Measurements from ENCODE around the gene MRPL55. TPM values are rescaled to one million over a fixed set of nuclear protein-coding genes. Genes with fewer than 3 reads are reported as not detected.

The MRPL55 gene
- total RNA-seq, 1 experiment from 2014 or later = 57.1 TPM

- no peak for DNase-seq (ENCODE audit: low read depth, low spot score)
- Histone ChIP-seq H2AFZ (ENCODE audit: low read depth, low read length, poor library complexity, severe bottlenecking) (no peak overlapping the region), H3K9me3 (ENCODE audit: control insufficient read depth in 1 of 2, insufficient read depth in 1 of 2, low read depth in 1 of 2, low read length in 2 of 2) (no peaks in the 10 kb centered on the region), H3K9ac (ENCODE audit: low read length) (no peak overlapping the region), H3K27ac (ENCODE audit: low read depth, low read length) (no peak overlapping the region), H3K4me1 (ENCODE audit: control insufficient read depth in 1 of 2, insufficient read depth in 2 of 2, low read length in 2 of 2) (peaks cover 0 to 12% of the 10 kb centered on the region in 2 experiments; a peak in 3 of 4 replicates), H3K4me2 (ENCODE audit: low read length) (no peak overlapping the region), H3K36me3 (ENCODE audit: control insufficient read depth in 1 of 2, insufficient read depth in 2 of 2, low read length in 2 of 2) (0 out of 4 replicates have a peak, but pooled peaks cover 0 to 6% of the 10 kb centered on the region in 2 experiments), H3K79me2 (ENCODE audit: insufficient read depth, low read length) (peaks cover 53% of the 10 kb centered on the region), H3K27me3 (ENCODE audit: insufficient read depth, low read length) (no peaks in the 10 kb centered on the region), H3K4me3 (replicated peaks in 1 of 2; ENCODE audit: low read depth in 1 of 2, low read length in 2 of 2) (no peak overlapping the region), H4K20me1 (ENCODE audit: insufficient read depth) (no peaks in the 10 kb centered on the region), H3K9me2 (ENCODE audit: insufficient read depth) (no peaks in the 10 kb centered on the region)
- ChIA-PET RAD21 (ENCODE audit: low non-redundant PET in 1 of 2, low total read pairs in 2 of 2, uncharacterized antibody in 2 of 2, unreplicated experiment in 2 of 2) (no interaction called here), CTCF (no interaction called here), POLR2A (no interaction called here)
- no peak for ATAC-seq
- intact Hi-C loops (cut with micrococcal nuclease) = no loop called here
- TF ChIP-seq CTCF (IDR thresholded peaks at IDR 0.05 in 2 of 3, conservative IDR thresholded peaks at IDR 0.05 in 1 of 3; ENCODE audit: borderline replicate concordance in 1 of 3, insufficient read depth in 1 of 3, low read depth in 2 of 3, low read length in 2 of 3) (no peak), CBX3 (IDR thresholded peaks at IDR 0.05; ENCODE audit: low read depth) (no peak), POLR2AphosphoS5 (IDR thresholded peaks at IDR 0.05; ENCODE audit: low read depth, low read length) (no peak), YY1 (IDR thresholded peaks at IDR 0.05; ENCODE audit: extremely low read depth, insufficient replicate concordance, low read depth, low read length) (no peak), ATF3 (IDR thresholded peaks at IDR 0.05) (no peak), SRF (IDR thresholded peaks at IDR 0.05; ENCODE audit: low read depth) (no peak), JUND (IDR thresholded peaks at IDR 0.05) (no peak), SP1 (IDR thresholded peaks at IDR 0.05; ENCODE audit: low read depth) (no peak), ZNF274 (IDR thresholded peaks at IDR 0.05; ENCODE audit: low read depth, low read length) (no peak), FOSL1 (IDR thresholded peaks at IDR 0.05; ENCODE audit: low read depth) (no peak), RAD21 (IDR thresholded peaks at IDR 0.05; ENCODE audit: low read depth) (no peak), CEBPB (IDR thresholded peaks at IDR 0.05; ENCODE audit: low read depth) (no peak), EZH2phosphoT487 (IDR thresholded peaks at IDR 0.05; ENCODE audit: borderline replicate concordance) (no peak), EZH2 (IDR thresholded peaks at IDR 0.05) (no peak), REST (IDR thresholded peaks at IDR 0.05; ENCODE audit: low read depth) (no peak), ZBTB33 (IDR thresholded peaks at IDR 0.05; ENCODE audit: extremely low read depth, insufficient replicate concordance, low read length) (no peak), MAX (IDR thresholded peaks at IDR 0.05) (no peak)
- no TSS peak for BruUV-seq (replicated peaks)
These were observed 36.6 kb upstream of the MRPL55 start for GRCh38 chr1:228145463-228146416.

Data from HCT116 (cell line).